OCI-LY7 (cell line): Measurements from ENCODE around the gene NID2. TPM values are rescaled to one million over a fixed set of nuclear protein-coding genes. Genes with fewer than 3 reads are reported as not detected.

Experiments used
- BruUV-seq: library from RNA; stranded (reverse); fragments of 400-500 nt; replicated peaks from 2 replicates; lab custom pipeline; 2021; lab: Mats Ljungman, UMichigan
- CTCF ChIA-PET: fragments of 300-600 bp; sonication (Branson Sonifier 250); formaldehyde crosslinking; loops from one replicate; lab custom pipeline; 2022; ENCODE audit warnings: antibody characterized with exemption; ENCODE audit not compliant: unreplicated experiment; lab: Charles Lee
- POLR2A ChIA-PET: fragments of 300-600 bp; sonication (Branson Sonifier 250); formaldehyde crosslinking; loops from one replicate; lab custom pipeline; 2022; ENCODE audit warnings: antibody characterized with exemption; lab: Charles Lee
- DNase-seq: peaks from one replicate; pipeline ENCODE4 v3.0.0-alpha.2; 2015; ENCODE audit warnings: low spot score
- H2AFZ ChIP-seq: fragments of 200-600 bp; sonication (generic), shearing (Covaris generic); 2 replicates; pipeline ENCODE4 v1.6.1; 2014; ENCODE audit warnings: mild to moderate bottlenecking, antibody characterized with exemption, low read length, moderate library complexity
- H3K27ac ChIP-seq: fragments of 200-600 bp; sonication (generic); 2 replicates; pipeline ENCODE4 v1.5.1; 2014; ENCODE audit warnings: mixed run types, low read depth, mild to moderate bottlenecking, moderate library complexity, low read length, inconsistent platforms; ENCODE audit not compliant: poor library complexity, severe bottlenecking
- H3K36me3 ChIP-seq: fragments of 200-600 bp; sonication (generic); 2 replicates; pipeline ENCODE4 v1.6.1; 2014; ENCODE audit warnings: mild to moderate bottlenecking, antibody characterized with exemption, low read length, moderate library complexity, mixed read lengths; ENCODE audit not compliant: insufficient read depth
- H3K4me1 ChIP-seq: fragments of 200-600 bp; sonication (generic); 2 replicates; pipeline ENCODE4 v1.5.1; 2014; ENCODE audit warnings: mild to moderate bottlenecking, low read length; ENCODE audit not compliant: insufficient read depth, poor library complexity, severe bottlenecking
- H3K4me2 ChIP-seq: fragments of 200-600 bp; sonication (generic); 2 replicates; pipeline ENCODE4 v1.6.1; 2014; ENCODE audit warnings: mild to moderate bottlenecking, low read length
- H3K4me3 ChIP-seq: fragments of 200-600 bp; sonication (generic); 2 replicates; pipeline ENCODE4 v1.5.1; 2014; ENCODE audit warnings: mild to moderate bottlenecking, low read depth, low read length; ENCODE audit not compliant: poor library complexity, severe bottlenecking
- H3K79me2 ChIP-seq: fragments of 200-600 bp; sonication (generic); 2 replicates; pipeline ENCODE4 v1.6.1; 2016; ENCODE audit warnings: low read depth, mild to moderate bottlenecking, low read length, moderate library complexity, mixed read lengths; ENCODE audit not compliant: insufficient read depth
- H3K9me2 ChIP-seq: fragments of 200-600 bp; sonication (generic); 2 replicates; pipeline ENCODE4 v1.6.1; 2016; ENCODE audit warnings: mild to moderate bottlenecking, low read length, mixed read lengths; ENCODE audit not compliant: insufficient read depth
- H3K9me3 ChIP-seq: fragments of 200-600 bp; sonication (generic); 2 replicates; pipeline ENCODE4 v1.6.1; 2014; ENCODE audit warnings: mild to moderate bottlenecking, mixed run types, low read length, mixed read lengths
- H4K20me1 ChIP-seq: fragments of 200-600 bp; sonication (generic); 2 replicates; pipeline ENCODE4 v1.6.1; 2014; ENCODE audit warnings: mild to moderate bottlenecking, antibody characterized with exemption, low read length, moderate library complexity, mixed read lengths; ENCODE audit not compliant: insufficient read depth
- EZH2phosphoT487 ChIP-seq: fragments of 200-600 bp; sonication (generic); IDR thresholded peaks from 2 replicates; pipeline ENCODE4 v1.6.1; 2018; ENCODE audit warnings: low read depth, borderline replicate concordance, mild to moderate bottlenecking, mixed run types, antibody characterized with exemption, low read length, moderate library complexity, mixed read lengths
- intact Hi-C: fragments of 100-400 bp; cut with micrococcal nuclease; formaldehyde crosslinking; loops from one replicate; pipeline ENCODE4 v1.10.0; 2022; ENCODE audit not compliant: unreplicated experiment
- total RNA-seq, 2 experiments: library from RNA; depleted of rRNA in 1 of 2; stranded (reverse); fragments of >200 nt in 1 of 2; shearing (Covaris generic) in 1 of 2; gene quantifications; 2 replicates each; pipeline ENCODE4 v1.2.3, GENCODE V29; 2014 to 2022
- TF ChIP-seq, protein P1 (sequence below): fragments of 200-600 bp; sonication (generic); conservative IDR thresholded peaks from 2 replicates; pipeline ENCODE4 v1.5.1; 2014; ENCODE audit warnings: mild to moderate bottlenecking, antibody characterized with exemption, low read length, moderate library complexity, mixed read lengths

Gene NID2
- total RNA-seq, 2 experiments from 2014 or later = not detected

DNA sequence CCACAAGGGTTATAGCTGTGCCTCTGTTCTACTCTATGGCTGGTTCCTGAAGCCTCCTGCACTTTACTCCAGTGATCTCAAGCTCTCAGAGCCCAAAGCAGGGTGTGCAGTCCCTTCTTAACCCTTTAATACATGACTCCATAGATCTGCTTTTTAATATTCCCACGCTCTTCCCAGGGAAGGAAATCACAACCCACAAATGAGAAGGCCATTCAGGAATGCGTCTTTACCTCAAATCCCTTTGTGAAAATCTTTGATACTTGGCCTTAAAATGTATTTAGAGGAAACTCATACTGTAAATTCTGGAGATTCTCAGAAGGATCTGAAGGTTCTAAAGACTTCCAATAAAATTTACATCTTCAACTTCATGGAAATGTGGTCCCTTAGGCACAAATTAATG, 17.0 kb downstream of the NID2 start:
- intact Hi-C loops = no loop called here
- no peak overlapping the region for H3K4me3 ChIP-seq
- CTCF ChIA-PET = no interaction called here
- H3K9me2 ChIP-seq = no peaks in the 10 kb centered on the region
- DNase-seq = no peak
- H4K20me1 ChIP-seq = no peaks in the 10 kb centered on the region
- no peaks in the 10 kb centered on the region for H3K36me3 ChIP-seq
- H3K4me2 ChIP-seq = no peak overlapping the region
- no peaks in the 10 kb centered on the region for H3K4me1 ChIP-seq
- POLR2A ChIA-PET = interaction anchor here (0.5 to 1.5 kb wide), 2 partner anchors 9 to 14 kb away, joined by 4 to 10 read pairs; no protein-coding TSS in a partner anchor
- TF ChIP-seq, protein P1, sequence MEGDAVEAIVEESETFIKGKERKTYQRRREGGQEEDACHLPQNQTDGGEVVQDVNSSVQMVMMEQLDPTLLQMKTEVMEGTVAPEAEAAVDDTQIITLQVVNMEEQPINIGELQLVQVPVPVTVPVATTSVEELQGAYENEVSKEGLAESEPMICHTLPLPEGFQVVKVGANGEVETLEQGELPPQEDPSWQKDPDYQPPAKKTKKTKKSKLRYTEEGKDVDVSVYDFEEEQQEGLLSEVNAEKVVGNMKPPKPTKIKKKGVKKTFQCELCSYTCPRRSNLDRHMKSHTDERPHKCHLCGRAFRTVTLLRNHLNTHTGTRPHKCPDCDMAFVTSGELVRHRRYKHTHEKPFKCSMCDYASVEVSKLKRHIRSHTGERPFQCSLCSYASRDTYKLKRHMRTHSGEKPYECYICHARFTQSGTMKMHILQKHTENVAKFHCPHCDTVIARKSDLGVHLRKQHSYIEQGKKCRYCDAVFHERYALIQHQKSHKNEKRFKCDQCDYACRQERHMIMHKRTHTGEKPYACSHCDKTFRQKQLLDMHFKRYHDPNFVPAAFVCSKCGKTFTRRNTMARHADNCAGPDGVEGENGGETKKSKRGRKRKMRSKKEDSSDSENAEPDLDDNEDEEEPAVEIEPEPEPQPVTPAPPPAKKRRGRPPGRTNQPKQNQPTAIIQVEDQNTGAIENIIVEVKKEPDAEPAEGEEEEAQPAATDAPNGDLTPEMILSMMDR = no peak
- no peak for TF ChIP-seq EZH2phosphoT487
- H3K27ac ChIP-seq = no peak overlapping the region
- H2AFZ ChIP-seq = no peak overlapping the region
- no TSS peak for BruUV-seq
- H3K9me3 ChIP-seq = no peaks in the 10 kb centered on the region
- H3K79me2 ChIP-seq = no peaks in the 10 kb centered on the region

- Histone ChIP-seq H3K4me3 (no peak overlapping the region), H3K36me3 (no peaks in the 10 kb centered on the region), H3K9me2 (no peaks in the 10 kb centered on the region), H3K27ac (no peak overlapping the region), H3K9me3 (no peaks in the 10 kb centered on the region), H4K20me1 (no peaks in the 10 kb centered on the region), H3K4me2 (no peak overlapping the region), H2AFZ (no peak overlapping the region), H3K79me2 (no peaks in the 10 kb centered on the region), H3K4me1 (no peaks in the 10 kb centered on the region)
- no TSS peak for BruUV-seq
- DNase-seq = no peak
- intact Hi-C loops = no loop called here
- TF ChIP-seq EZH2phosphoT487 = no peak
- TF ChIP-seq, protein P1 = no peak
- ChIA-PET POLR2A (interaction anchor here (1.3 to 1.5 kb wide), 2 partner anchors 11 to 13 kb away, joined by 3 to 4 read pairs; no protein-coding TSS in a partner anchor), CTCF (no interaction called here)
Observed at GRCh38 chr14:52051251-52051650, 17.6 kb downstream of the NID2 start.

DNA sequence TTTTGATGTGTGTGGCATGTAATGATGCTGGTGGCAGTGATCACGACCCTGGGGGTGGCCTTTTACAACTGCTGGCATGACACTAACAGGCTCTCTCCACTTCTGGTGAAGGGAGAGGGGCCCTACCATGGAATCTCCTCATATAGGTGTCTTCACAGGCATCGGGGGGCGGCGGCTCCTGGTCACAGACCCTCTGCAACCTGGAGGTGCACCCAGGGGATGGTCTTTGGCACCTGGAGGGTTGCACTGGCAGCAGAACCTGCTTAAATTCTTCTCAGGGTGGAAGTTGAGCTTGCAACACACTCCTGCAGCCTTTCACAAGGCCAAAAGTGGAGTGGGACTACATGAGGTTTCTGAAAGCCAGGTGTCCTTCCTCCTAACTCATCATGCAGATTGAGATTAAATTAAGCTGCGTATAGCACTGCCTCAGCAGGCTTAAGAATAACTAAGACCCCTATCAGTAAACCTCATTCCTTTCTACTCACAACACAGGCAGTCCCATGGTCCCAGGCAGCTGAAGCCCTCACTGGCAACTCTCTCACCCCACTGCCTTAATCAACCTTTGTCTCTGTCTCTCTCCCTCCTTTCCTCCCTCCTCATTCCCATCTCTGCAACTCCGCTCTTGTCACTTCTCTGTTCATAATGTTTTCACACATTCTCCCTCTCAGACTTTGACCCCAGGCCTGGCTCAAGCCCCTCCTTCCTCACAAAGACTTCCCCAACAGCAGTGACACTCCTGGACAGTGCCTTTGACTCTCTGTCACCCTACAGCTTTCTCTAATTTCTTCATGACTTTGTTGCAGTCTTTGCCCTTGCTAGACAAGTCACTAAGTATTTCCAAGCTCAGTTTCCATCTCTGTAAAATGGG, 18.9 kb downstream of the NID2 start:
- Histone ChIP-seq H3K36me3 (no peaks in the 10 kb centered on the region), H3K79me2 (no peaks in the 10 kb centered on the region), H3K4me2 (no peak overlapping the region), H3K9me3 (no peaks in the 10 kb centered on the region), H3K9me2 (no peaks in the 10 kb centered on the region), H4K20me1 (no peaks in the 10 kb centered on the region), H3K4me1 (no peaks in the 10 kb centered on the region), H3K4me3 (no peak overlapping the region), H3K27ac (no peak overlapping the region), H2AFZ (no peak overlapping the region)
- no TSS peak for BruUV-seq
- intact Hi-C loops = loop anchor here (10.0 kb wide), 1 partner anchor 85 kb away; no protein-coding TSS in a partner anchor
- POLR2A ChIA-PET = interaction anchor here (1.3 kb wide), 1 partner anchor 10 kb away, joined by 3 read pairs; no protein-coding TSS in a partner anchor
- TF ChIP-seq, protein P1 = no peak
- DNase-seq = no peak
- CTCF ChIA-PET = no interaction called here
